SH-SY5Y (cell line): ENCODE measurements around the gene PDLIM1.

Source experiments
- GATA2 ChIP-seq: IDR thresholded peaks from 2 replicates; pipeline ENCODE4 v1.6.1; 2011; ENCODE audit warnings: mild to moderate bottlenecking, low read depth, low read length
- GATA3 ChIP-seq: IDR thresholded peaks from 2 replicates; pipeline ENCODE4 v1.6.1; 2011; ENCODE audit warnings: low read depth, mild to moderate bottlenecking, low read length, moderate library complexity

Gene PDLIM1

DNA sequence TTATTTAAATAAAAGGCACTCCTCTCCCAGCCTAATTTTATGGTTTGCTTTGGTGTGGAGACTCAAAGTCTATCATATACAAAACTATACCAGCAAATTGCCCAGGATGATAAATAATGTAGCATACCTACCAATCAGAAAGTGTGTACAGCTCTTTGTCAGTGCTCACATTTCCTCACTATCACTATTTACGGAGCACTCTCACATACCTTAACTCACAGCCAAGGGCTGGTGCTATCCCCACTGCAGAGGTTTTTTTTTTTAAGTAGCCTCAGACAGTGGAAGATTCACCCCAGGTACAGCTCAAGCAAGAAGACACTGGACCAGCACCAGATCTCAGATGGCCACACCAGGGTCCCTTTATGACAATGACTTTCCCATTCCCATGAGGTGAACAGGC, 2.5 kb downstream of the PDLIM1 start:
- no peak for TF ChIP-seq GATA3
- no peak for TF ChIP-seq GATA2

DNA sequence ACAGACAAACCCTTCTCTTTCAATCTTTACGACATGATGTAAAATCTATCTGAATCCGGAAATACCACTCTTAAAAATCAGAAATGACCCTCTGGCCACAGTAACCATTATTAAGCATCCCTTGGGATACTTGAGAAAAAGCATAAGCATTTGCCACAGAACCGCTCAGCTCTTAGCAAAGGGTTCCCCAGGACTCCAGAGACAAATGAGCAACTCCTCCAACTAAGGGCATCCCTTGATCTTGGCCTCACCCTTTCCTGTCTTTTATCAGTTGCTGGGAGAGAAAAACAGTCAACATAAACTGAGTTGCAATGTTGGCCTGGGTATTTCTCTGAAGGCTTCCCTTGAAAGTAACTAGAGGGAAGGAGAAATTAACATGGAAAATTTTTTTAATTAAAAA, 3.5 kb downstream of the PDLIM1 start:
- no peak for TF ChIP-seq GATA3
- TF ChIP-seq GATA2: no peak

DNA sequence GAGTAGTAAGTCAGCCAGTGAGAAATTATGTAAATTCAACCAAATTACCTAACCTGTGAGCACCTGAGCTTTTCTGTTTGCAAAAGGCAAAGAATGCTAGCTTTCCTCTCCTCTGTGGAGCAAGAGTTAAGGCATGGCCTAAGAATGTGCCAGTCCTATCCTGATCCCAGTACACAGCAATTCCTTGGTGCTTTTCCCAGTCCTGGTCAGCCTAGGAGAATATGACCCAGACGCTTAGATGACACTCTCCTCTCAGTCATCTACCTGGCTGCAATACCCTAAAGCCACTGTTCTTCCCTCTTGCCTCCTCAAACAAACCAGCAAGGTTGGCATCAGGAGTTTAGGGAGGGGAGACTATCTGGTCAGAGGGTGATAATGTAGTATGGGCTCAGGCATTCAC, 4.1 kb downstream of the PDLIM1 start:
- TF ChIP-seq GATA2 (no peak), GATA3 (no peak)

DNA sequence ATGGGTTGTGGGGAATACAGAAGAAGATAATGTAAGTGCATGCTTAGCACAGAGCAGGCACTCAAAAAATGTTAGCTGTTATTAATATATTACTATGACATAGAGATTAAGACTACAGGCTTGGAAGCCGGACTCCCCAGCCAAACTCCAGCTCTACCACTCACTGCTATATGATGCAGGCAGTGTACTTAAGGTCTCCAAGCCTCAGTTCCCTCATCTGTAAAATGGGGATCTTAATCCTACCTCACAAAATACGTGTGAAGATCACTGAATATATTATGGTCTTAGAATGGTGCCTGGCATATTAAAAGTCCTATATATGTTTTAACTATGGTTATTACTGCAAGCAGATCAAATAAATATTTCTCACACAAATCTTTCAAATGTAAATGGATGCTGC, 5.2 kb downstream of the PDLIM1 start:
- TF ChIP-seq GATA2: no peak
- TF ChIP-seq GATA3: no peak

DNA sequence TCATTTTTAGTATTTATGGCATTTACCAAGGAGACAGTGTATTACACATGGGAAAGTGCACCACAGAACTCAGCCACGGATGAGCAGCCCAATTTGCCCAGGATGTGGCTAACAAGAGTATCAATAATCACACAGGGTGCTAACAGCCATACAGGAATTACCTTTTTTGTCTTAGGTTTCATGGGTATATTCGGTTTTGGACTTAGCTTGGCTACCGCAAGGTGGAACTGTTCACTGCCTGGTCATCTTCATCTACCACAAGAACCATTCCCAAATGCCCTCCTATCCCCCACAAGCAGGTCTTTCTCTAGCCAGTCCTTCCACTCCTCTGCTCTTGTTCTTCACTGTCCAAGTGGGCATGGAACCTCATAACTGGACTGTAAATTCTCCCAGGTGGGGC, 6.0 kb downstream of the PDLIM1 start:
- TF ChIP-seq GATA3: no peak
- TF ChIP-seq GATA2: no peak

DNA sequence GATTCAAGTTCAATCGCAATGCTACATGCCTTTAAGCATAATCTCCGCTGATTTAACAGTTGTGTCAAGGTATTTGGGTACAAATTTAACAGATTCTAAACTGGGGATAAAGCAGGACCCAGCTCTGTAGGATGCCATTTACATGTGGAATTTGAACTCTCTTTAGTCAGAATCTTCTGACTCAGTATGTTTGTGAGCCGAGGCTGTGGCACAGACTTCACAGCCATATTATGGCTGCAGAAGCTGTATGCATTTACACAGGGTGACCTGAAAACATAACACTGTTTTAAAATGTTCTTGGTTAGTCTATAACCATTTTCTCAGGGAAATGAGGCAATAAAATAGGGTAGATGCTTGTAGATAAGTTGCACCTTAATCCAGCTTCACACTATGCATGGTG, 8.7 kb downstream of the PDLIM1 start:
- no peak for TF ChIP-seq GATA2
- TF ChIP-seq GATA3: no peak

DNA sequence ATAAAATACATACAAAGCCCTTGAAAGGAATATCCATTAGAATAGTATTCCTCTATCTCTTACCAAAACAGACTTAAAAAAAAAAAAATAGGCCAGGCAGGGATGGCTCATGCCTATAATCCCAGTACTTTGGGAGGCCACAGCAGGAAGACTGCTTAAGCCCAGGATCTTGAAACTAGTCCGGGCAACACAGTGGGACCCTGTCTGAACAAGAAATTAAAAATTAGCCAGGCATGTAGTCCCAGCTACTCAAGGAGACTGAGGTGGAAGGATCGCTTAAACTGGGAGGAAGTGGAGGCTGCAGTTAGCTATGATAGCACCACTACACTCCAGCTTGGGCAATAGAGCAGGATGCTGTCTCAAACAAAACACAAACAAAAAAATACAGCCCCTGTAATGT, 9.6 kb downstream of the PDLIM1 start:
- no peak for TF ChIP-seq GATA3

DNA sequence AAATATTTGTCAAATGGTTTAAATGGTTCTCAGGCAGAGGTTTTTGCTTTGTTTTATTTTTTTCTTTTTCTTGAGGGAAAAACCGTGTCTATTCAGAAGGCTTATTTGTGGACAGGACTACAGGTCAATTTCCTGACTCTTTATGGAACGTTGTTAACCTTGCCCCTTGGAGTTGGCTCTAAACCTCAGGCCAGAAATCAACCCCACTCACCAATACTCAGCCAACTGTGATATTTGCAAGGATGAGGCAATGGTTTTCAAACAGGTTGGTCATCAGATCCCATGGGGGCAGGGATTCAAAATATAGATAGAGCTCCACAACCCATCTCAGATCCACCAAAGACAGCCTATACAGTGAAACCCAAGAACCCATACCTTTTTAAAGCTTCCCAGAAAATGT, 10.2 kb downstream of the PDLIM1 start:
- no peak for TF ChIP-seq GATA3
- no peak for TF ChIP-seq GATA2

DNA sequence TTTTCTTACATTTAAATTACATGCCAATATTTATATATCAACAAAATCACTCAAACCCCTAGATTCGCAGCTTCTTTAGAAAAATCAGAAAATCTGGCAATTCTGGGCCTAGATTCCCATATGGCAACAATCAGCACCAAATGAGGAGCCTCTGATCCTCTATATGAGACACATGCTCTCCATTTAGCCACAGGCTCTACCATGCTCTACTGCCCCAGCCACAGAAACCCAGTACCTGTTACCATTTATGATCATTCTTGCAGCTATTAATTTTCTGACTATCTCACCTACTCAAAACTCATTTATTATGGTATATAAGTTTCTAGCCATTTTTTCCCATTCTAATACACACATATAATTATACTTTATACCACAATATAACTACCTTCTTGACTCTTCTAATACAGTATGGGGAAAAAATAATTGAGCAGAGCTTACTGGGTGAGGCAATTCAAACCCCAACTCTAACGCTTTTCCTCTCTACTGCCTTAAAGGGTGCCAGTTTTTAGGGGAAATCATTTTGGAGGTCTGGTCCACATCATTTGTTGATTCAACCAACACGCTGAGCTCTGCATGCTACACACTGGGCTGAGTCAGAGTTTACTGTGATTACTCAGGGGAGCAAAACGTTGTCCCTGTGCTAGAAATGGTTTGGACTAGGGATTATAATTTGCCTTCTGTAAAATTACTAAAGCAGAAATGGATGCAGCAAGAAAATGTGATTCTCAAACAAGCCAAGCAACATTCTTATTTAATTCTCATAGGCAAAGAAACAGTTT, 11.6 kb downstream of the PDLIM1 start:
- TF ChIP-seq GATA3: no peak
- TF ChIP-seq GATA2: no peak

DNA sequence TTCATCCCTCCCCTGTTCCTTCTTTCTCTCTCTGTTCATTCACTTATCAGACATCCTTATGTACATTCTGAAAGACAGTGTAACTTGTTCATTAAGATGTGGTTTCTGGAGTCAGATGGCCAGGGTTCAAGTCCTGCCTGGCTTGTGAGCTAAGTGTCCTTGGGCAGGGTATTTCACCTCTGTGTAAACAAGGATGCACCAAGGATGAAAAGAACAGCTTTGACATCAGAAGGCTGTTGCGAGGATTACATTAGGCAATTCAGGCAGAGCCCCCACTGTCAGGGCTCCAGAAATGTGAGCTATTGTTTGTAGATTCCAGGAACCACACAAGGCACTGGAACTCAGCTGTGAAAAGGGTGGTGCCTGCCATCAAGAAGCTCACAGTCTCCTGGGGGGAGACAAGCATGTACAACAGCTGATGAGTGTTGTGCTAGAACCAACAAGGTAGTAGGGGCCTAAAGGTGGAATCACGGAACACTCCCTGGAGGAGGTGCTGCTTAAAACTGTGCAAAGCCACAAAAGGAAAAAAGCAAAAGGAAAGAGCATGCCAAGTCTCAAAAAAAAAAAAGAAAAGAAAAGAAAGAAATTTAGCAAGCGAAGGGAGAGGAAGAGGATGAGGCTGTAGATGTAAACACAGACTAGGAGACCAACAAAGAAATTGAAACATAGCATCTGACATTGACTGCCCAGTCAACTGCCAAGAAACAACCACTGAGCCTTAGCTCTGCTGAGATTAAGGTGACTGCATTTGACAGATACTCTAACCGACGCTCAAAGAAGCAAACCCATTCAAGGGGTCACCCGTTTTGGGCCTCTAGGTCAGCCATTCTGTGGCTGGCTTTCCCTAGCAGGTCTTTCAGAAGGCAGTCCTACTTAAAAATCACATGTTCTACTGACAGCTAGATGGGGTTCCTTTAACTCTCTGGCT, 12.5 kb downstream of the PDLIM1 start:
- no peak for TF ChIP-seq GATA3
- no peak for TF ChIP-seq GATA2

DNA sequence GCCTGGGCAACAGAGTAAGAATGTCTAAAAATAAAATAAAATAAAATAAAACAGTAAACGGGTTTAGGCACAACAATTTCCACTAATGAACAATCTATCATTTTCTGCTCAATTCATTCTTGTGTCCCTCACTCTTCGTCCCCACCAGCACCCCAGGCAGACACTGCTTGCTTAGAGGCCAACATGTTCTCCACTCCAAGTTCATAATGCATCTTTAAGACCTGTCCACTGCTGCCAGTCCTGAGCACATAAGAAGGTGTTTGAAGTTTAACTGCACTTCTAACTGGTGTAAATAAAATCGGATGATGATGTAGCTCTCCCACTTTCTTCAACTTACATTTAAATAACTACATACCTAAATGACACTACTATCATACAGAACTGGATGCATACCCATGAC, 13.2 kb downstream of the PDLIM1 start:
- TF ChIP-seq GATA2: no peak
- TF ChIP-seq GATA3: no peak

DNA sequence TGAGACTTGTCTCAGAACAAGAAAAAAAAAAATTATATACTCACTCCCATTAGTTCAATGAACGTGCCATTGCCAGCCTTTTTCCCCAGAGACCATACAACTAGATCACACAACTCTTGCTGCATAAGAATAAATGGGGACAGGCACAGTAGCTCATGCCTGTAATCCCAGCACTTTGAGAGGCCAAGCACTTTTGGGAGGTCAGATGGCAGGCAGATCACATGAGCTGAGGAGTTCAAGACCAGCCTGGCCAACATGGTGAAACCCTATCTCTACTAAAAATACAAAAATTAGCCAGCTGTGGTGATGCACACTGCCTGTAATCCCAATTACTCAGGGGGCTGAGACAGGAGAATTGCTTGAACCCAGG, 13.6 kb downstream of the PDLIM1 start:
- no peak for TF ChIP-seq GATA2
- TF ChIP-seq GATA3: no peak

DNA sequence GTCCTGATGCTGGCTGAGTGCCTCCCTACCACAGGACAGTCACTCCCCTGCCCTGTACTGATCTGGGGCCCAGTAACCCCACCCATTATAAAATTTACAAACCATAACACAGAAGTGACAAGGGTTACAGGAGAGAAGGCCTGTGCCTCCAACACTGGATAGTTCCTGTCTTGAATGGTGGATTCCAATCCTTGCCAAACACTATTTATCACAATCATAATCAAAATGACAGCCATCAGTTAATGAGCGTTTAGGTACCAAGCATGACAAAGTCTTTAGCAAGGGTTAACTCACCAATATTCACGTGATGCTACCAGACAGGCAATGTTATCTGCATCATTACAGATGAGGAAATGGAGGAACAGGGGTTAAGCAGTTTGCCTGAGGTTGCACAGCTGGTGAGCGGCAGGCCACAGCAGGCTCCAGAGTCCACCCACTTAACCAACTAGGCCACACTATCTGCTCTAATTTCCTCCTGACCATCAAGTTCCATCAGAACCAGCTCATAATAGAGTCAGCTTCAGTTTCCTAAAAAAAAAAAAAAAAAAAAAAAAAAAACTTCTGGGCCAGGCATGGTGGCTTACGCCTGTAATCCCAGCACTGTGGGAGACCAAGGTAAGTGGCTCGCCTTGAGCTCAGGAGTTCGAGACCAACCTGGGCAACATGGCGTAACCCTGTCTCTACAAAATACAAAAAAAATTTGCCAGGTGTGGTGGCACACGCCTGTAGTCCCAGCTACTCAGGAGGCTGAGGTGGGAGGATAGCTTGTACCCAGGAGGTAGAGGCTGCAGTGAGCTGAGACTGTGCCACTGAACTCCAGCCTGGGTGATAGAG, 14.2 kb downstream of the PDLIM1 start:
- TF ChIP-seq GATA3 (no peak), GATA2 (no peak)

DNA sequence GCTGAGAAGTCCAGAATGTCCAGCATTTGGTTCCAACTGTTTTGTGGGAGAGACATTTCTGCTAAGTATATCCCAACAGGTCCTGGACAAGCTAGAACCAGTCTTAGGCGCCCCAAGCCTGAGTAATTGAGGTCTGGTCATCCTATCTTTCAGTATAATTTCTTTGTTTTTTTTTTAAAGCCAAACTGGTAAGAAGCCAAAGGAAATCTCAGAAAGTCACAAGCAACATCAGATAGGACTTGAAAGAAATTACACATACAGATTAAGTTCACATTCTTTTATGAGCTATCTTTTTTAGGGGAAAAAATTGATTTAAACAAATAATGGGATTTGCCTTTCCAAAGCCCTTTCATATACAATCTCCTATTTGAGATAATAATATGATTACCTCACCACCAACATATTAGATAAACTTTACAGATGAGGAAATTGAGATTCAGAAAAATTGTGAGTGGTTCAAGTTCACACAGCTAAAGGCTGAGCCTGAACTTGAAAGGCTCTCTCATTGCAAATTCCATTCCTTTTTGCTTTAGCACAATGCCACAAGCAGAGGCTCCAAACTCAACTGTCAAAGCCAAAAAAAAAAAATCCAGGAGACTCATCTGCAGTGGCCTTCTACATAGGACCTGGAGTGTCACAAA, 15.0 kb downstream of the PDLIM1 start:
- TF ChIP-seq GATA2 (no peak), GATA3 (no peak)
